ENCODE data around the gene NWD2.
A peak's percentile ranks its signal among the peaks of the same experiment; 100 is the strongest.

NWD2 gene

DNA sequence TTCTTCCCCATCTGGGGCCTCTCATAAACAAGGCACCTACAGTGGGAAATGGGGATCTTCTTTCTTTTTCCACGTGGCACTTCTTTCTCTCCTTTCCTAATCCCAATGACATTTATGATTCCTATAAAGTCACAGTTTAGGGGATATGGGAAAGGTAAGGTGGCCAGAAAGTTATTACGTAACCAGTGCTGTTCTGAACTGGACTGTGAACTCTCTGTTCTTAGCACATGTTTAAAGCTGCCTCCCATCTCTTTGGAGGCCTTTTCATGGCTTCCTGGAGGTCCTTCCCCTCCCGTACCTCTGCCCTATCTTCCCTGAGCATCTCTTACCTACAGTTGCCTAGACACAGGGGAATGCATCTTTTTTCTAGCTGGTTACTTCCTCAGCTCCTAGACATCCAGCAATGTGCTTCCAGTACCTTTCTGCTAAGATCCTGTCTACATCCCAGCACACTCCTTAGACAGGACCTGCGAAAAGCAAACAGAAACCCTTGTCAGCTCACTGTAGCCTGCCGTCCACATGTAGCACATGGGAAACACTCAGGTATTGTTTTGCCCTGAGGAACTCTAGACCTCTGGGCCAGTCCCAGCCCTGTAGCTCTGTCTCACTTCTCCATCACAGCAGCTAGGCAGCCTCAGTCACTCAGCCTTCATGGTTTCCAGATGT, 195.4 kb downstream of the NWD2 start:
- DNase-seq, result no peak

DNA sequence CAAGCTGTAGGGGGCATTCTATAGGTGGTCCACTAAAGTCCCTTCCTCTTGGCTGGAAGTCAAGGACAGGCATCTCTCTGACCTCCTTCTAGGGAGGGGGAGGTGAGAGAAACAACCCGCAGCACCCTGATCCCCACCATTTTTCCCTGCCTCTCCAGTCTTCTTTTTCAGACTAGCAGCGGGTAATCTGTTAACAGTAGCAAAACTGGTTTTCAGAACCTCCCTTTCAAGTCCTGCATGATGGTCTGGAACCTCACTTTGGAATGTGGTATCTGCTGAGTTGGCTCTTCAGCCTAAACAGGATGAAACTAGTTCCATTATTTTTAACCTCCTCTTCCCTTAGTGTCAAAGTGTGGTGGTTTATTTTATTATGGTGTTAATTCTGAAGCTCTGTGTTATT, 196.0 kb downstream of the NWD2 start:
- DNase-seq, result no peak

DNA sequence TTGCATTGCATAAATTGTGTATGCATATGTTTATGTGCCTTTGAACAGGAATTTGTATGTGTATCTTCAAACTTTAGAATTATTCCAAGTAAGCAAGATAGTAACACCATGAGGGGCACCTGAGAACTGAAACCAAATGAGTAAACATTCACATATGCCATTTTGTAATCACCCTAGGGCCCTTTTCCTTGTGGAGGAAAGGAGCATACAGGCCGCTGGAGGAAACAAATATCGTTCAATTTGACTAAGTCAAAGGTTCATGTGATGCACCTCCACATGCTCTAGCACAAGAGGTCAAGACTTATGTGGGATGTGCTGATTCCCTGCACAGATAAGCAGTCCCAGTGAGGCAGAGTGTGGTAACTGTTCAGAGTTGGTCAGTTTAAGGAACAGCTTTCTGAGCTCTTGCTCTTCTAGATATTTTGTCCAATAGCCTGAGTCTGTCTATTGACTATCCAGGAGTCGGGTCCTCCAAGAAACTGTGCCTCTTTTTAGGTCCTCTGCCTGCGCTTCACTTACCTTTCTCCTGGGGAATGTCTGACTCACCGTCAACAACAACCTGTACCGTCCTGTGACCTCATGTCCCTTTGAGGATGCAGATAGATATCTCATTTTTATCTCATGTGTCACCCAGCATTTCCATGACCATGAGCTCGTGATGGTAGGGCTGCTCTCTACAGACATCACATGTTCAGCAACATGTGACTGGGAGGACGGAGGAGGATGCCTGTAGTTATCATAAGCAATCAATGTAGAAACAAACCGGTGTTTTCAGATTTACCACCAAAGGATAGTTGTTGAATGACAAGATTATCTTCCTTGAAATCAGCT, 196.9 kb downstream of the NWD2 start:
- DNase-seq, result no peak

DNA sequence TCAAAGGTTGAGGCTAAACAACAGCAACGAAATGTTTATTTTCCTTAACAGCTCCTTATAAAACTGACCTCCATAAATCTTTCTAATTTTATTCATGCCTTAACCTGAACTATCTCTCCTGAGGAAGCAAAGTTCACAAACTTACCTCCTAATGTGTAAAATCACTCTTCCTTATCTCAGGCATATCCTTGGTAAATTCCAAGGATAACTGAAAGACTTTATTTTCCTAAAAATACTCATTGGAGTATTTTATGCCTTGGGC, 197.4 kb downstream of the NWD2 start:
- DNase-seq, result no peak

DNA sequence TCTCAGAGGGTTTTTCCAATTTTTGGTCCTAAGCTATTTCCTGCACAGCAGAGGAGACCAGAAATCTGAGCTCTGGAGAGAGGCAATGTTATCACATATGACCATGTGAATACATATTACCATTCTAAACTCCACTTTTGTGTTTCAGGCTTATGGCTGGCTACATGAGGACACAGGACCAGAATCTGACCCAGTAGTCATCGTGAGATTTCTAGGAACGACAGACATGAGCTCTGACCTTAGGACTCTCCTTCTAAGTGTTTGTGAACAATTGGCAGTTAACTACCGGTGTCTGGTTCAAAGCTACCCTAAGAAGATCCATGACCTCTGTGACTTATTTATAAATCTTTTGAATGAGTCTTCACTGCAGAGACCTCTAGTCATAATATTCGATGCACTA, 198.6 kb downstream of the NWD2 start:
- DNase-seq, result no peak

DNA sequence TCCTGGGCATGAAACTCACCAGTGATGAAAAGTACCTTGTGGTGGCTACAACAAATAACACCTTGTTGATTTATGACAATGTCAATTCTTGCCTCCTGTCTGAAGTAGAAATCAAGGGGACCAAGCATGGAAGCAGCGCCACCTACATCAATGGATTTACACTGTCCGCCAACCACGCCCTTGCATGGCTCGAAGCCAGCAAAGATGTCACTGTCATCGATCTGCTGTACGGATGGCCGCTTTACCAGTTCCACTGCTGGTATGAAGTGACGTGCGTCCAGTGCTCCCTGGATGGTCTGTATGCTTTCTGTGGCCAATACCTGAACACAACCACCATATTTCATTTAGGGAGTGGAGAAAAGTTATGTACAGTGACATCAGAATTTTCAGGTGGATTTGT, 200.5 kb downstream of the NWD2 start:
- no peak for DNase-seq

DNA sequence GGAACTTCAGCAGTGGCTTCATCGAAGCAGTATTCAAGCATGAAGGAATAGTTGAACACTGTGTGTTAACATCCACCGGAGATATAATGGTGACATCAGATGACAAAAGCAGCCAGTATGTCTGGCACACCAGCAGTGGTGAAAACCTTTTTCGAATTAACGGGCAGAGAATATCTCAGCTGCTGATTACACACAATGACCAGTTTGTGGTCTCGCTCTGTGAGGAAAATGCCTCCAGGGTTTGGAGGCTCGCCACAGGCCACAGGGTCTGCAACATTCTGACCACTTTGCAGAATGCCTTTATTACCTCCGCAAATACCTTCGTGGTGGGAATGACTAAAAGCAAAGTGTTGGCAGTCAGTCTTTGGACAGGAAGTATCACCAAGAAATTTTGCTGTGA, 201.5 kb downstream of the NWD2 start:
- no peak for DNase-seq

DNA sequence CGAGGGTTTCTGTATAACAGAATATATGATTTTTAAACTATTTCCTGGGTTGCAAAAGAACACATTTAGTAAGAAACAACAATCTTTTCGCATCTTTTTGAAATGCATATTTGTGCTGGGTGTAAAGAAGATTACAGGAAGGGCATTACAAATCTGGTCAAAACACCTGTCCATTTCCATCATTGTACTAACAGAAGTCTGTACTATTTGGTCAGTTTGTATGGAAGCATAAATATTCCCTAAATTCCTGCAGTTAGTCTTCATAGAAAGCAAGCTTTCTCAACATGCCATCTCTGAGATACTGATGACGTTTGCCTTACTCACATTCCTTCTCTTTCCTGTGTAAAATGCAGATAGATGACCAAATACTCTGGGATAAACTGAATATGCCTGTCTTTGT, 203.3 kb downstream of the NWD2 start:
- no peak for DNase-seq

DNA sequence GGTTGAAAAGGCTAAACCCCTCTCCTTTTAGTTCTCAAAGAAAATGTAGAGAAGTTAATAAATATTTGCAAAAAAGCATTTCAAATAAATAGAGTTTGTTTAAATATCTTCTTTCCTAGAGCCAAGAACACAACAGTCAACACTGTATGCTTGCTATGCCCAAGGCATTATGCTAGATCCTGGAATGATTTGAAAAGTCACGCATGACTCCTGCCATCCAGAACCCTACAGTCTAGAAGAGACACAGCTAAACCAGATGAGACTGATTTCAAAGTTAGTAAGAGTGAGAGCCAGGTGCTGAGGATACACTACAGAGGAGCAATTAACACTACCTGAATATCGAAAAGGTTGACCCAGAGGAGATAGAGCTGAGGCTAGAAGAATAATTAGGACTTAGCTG, 205.8 kb downstream of the NWD2 start:
- no peak for DNase-seq

DNA sequence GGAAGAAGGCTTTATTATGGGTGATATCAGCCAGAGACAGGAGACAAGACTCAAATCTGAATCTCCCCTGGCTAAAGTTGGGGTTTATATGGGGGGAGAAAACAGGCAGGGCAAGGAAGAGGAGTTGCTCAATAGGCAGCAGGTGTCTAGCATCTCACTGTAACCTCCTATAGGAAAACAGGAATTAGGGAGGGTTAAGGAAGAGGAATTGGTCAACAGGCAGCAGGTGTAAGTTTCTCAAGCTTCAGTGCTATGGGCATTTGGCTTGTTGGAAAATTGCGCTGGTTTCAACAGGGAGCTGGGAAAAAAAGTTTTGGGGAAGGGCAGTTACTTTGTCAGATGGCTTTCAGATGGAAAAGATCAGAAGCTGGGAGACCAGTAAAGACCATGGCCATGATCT, 206.4 kb downstream of the NWD2 start:
- DNase-seq, result no peak

DNA sequence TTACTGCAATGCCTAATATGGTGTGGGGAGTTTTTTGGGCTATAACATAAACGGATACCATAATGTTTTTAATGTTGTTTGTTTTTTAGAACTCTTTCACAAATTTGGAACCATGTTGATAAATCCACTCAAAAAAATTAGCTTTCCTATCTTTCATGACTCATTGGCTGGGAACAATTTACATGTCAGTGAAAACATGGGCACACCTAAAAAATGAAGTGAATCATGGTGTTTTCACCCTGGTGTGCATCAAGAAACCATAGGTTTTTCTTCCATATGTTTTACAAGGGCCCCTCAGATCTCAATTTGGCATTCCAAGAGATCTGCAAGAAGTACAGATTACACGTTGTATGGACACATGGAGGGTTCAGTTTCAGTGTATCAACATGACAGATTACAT, 207.1 kb downstream of the NWD2 start:
- no peak for DNase-seq

DNA sequence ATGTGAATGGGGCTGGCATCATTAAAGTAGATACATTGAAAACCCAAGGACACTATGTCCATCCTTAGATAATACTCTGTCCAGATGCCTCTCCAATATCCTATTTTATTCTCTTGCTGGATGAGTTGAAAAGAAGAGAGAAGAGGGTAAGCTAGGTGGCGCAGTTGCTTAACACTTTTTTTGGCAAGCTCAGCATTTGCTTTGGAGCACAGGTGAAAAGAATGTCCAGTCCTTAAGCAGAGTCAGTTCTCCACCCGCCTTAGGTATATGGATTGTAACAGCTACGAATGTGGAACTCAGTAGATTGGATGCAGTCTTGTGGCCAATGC, 208.4 kb downstream of the NWD2 start:
- DNase-seq, result peak; percentile 0

DNA sequence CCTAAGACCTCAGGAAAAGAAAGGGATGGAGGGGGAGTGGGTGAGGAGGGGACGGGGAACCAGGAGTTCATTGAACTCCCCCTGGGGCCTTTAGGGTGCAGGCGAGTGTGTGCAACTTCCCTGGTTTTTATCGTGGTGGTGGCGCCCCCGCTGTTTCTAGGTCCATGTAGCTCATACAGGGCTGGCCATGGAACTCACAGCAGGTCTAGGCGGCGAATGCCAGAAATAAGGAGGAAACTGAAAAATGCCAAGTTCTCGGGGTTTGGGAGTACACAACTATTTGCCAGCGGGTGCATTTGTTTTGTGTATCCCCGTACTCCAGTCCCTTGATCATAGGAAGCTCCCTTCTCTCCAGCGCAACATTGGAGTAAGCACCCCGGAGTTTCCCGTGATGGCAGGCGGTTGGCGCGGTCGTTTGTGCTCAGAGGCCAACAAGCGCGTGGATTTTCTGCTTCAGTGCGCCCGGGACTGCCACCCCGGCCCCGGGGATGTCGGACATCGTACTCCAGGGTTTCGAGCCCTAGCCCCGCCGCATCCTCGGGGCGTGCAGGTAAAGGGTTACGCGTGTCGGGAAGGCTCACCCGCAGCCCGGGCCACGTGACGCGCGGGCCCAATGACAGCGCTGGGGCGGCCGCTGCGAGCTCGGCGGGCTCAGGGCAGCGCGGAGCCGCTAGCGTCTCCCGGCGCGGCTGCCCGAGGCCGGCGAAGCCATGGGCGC, 208.9 kb downstream of the NWD2 start:
- DNase-seq, result peak; percentile 1

DNA sequence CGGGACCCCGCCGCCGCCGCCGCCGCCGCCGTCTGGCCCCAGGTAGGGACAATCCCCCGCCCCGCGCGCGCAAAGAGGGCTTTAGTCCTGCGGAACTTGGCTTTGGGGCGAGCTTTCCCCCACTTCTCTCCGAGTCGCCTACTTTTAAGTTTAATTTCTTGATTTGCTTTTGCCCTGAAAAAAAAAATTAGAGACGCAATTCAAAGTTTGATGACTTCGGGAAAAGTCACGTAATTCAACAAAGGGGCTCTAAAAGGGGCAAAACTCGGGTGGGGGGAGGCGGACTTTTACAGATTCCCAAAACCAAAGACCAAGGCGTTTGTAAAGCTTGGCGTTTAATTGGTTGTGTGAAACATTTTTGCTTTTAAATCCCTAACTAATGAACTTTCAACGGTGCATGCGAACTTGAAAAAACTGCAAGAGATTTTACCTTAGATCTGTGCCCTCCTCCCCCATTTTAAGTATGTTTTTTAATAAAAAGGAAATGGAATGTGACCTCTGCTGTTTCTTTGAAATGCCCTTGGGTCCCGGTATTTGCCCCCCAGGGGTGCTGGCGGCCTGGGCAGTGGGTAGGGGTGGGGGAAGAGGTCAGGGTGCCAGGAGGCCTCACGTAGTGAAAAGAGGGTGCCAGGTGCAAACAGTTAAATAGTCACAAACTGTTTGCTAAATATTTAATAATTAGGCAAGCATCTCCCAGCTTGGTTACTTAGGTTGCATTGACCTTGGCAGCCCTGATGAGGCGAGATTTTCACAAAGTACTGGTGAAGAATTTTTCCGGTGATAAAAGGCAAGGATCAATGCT, 209.7 kb downstream of the NWD2 start:
- DNase-seq, result no peak

DNA sequence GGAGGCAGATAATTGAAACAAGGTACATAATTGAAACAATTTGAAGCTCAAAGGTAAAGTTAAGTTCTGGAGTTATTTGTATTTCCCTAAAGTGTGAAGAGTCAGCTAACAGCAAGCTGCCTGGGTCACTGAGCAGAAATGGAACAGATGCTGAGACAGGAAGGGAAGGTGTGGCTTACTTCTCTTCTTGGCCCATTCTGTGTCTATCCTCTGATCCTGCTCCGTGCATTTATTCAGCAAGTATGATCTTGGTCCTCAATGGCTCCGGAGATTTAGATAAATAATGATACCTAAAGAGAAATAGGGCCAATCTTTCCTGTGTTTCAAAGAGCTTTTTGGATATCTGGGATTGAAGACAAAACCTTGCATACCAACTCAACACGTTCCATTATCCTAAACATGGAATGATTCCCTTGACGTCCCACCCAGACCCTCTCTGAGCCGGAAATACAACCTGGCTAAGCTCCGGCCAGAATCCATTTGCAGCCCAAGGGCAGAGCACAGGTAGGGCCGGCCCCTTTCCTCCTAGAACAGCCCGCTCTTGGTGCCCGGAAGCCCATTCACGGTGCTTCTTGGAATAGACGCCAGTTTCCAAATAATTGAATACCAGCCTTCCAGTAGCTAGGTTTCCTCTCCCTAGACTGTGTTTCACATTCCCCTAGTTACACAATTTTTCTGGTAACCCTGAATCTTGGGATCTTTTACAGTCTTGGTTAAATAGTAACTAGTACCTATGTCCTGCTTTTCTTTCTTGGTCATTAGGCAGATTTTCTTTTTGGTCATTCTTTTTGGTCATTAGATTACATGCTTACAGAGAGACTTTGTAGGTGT, 211.0 kb downstream of the NWD2 start:
- no peak for DNase-seq

DNA sequence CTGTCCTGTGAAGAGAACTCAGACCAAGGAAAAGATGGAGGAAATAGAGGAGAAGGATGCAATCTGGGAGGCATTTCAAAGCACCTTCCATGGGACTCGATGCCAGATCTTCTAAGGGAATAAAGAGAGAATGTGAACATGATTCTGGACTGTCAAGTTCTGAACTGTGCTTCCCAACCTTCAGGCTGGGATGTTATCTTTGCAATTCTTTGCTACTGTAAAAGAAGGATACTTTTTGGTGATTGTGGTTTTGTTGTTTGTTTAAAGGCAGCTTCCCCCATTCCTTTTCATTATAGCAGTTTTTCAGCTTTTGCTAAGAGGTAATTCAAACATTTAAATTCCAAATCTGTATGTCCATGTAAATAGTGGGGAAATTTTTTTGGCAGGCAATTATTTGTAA, 217.3 kb downstream of the NWD2 start:
- no peak for DNase-seq

DNA sequence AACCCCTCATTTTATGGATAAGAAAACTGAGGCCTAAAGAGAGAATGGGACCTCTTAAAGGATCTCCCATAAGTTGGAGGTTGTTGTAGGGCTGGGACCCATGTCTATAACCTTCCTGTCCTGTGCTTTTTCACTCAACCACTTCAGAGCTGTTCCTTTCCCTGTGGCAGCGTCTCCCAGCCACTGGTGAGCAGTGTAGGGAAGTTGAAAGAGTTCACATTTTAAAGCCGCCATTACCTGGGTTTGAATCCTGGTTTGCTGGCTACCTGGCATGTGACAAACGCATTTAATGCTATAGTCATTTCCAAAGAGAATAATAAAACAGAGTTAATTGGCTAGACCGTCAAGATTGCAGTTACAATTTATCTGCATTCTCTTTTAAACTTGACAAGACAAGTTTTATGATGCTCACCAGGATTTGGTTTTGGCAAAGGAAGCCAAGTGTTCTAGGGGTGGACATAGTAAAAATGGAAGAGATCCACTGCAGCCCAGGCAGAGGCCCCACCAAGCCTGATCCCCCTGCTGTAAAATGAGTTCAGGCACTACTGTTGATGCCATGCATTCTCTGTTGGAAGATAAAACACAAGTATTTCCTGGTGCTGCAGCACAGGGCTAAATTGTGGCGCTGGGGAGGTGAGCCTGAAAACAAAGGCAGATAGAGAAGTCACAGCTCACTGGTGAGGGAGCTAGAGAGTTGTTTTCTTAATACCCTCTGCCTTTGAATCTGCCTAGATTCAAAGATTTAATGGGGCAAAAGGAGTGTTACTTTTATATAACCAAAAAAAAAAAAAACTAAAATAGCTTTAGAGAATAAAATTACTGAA, 218.7 kb downstream of the NWD2 start:
- no peak for DNase-seq

DNA sequence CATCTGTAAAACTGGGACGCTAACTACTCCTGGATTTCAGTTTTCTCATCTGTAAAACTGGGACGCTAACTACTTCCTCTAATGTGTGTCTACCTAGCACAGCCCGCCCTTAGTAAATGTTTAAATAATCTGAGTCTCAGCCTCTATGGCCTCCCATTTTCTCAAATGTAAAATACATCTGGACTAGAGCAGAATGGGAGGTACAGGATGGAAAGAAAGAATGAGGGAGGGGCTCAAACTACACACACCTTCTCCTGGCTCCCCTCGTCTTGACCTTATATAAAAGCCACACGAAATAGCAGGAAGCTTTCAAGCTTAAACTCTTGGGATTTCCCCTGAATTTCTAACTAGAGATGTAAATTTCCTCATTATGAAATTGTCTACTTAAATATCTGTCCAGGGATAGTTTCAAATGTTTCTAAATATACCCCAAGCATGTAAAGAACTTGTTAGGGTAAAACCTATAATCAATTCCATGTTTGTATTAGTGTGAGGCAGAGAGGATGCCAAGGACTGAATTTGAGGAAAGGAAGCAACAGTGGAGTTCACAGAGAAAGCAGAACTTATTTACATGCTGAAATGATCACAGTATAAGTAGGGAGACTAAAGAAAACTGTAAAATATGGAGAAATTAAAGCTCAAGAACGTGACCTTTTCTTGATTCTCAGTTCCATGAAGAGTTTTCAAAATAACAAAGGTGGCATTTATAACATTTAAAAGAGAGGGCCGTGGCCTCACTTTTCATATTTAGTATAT, 220.0 kb downstream of the NWD2 start:
- DNase-seq, result no peak

DNA sequence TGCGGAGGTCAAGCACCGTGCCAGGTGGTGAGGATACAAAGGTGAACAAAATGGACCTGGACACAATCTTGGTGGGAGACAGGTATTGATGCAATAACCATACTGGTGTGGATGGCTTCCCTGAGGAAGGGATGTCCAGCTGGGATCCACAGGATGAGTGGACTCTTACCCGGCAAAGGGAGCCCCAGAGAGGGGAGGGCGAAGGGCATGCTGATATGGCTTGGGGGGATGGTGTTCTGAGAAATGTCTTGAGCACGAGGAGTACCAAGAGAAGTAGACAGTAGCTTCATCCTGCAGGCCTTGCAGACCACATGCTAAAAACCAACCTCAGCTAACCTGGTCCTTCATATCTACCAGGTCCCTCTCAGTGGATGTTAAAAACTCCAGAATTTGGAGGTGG, 220.8 kb downstream of the NWD2 start:
- no peak for DNase-seq

DNA sequence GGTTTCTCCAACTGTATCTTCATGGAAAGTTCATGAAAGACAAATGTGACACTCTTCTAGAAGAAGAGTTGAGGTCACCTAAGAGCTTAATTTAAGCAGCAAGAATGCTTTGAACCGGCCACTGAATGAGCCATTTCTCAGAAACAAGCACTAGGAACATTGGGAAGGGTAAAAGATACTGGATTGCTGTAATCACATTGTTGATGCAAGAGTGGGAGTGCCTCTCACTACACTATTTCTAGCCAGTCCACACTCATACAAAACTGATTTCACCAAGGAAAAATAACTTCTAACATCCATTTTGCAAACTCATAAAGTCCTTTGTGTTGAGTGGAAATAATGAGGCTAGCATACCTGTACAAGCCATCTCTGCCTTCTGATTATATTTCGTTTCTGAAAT, 221.3 kb downstream of the NWD2 start:
- no peak for DNase-seq

DNA sequence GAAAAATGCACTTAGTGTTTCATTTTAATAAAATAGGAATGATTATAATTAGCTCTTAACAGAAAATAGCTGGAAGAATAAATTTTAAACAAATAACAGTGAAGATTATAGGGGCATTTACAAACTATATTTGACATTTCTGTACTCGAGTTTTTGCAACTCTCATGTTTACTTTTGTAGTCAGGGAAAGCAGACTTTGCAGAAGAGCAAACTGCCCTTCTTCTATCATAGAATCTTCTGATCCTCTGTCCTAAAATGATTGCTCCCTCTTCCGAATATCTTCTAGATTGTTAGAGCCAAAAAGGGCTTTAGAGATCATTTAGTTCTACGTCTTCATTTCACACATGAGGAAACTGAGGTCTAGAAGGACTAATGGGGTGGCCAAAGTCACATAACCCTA, 222.7 kb downstream of the NWD2 start:
- DNase-seq, result no peak

Data from stimulated activated naive CD4-positive, alpha-beta T cell treated with Interleukin-2 at 50 U/mL for 16 hours (primary cell).